ENCODE data around the gene PRICKLE3.
"Not testable (repeated sequence)": the region's sequence is repeated elsewhere in the genome, so short reads cannot be mapped to it uniquely, and the experiment has no call there.

Gene PRICKLE3

GRCh38 chrX:49177338-49177833 lies 8.8 kb downstream of the PRICKLE3 start:
- Mint-ChIP-seq H3K4me3 (no peak overlapping the region), H3K9me3 (peaks cover 26% of the 10 kb centered on the region), H3K27me3 (ENCODE audit: low read depth) (peaks cover 10% of the 10 kb centered on the region), H3K4me1 (no peaks in the 10 kb centered on the region), H3K36me3 (ENCODE audit: low read depth) (peaks cover 34% of the 10 kb centered on the region), H3K27ac (no peak overlapping the region)
- TF ChIP-seq, protein P1, sequence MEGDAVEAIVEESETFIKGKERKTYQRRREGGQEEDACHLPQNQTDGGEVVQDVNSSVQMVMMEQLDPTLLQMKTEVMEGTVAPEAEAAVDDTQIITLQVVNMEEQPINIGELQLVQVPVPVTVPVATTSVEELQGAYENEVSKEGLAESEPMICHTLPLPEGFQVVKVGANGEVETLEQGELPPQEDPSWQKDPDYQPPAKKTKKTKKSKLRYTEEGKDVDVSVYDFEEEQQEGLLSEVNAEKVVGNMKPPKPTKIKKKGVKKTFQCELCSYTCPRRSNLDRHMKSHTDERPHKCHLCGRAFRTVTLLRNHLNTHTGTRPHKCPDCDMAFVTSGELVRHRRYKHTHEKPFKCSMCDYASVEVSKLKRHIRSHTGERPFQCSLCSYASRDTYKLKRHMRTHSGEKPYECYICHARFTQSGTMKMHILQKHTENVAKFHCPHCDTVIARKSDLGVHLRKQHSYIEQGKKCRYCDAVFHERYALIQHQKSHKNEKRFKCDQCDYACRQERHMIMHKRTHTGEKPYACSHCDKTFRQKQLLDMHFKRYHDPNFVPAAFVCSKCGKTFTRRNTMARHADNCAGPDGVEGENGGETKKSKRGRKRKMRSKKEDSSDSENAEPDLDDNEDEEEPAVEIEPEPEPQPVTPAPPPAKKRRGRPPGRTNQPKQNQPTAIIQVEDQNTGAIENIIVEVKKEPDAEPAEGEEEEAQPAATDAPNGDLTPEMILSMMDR (IDR thresholded peaks at IDR 0.05; ENCODE audit: unreplicated experiment in 3 of 3), result no peak

- H3K4me1 Mint-ChIP-seq, result no peaks in the 10 kb centered on the region
- no peak overlapping the region for H3K4me3 Mint-ChIP-seq
- peaks cover 16% of the 10 kb centered on the region for H3K27me3 Mint-ChIP-seq (ENCODE audit: low read depth)
- no peak overlapping the region for H3K27ac Mint-ChIP-seq
- peaks cover 26% of the 10 kb centered on the region for H3K9me3 Mint-ChIP-seq
- TF ChIP-seq, protein P1 (IDR thresholded peaks at IDR 0.05; ENCODE audit: unreplicated experiment in 3 of 3), result no peak
- H3K36me3 Mint-ChIP-seq (ENCODE audit: low read depth), result peaks cover 30% of the 10 kb centered on the region
Measured at GRCh38 chrX:49176421-49177326, 9.5 kb downstream of the PRICKLE3 start.

DNA sequence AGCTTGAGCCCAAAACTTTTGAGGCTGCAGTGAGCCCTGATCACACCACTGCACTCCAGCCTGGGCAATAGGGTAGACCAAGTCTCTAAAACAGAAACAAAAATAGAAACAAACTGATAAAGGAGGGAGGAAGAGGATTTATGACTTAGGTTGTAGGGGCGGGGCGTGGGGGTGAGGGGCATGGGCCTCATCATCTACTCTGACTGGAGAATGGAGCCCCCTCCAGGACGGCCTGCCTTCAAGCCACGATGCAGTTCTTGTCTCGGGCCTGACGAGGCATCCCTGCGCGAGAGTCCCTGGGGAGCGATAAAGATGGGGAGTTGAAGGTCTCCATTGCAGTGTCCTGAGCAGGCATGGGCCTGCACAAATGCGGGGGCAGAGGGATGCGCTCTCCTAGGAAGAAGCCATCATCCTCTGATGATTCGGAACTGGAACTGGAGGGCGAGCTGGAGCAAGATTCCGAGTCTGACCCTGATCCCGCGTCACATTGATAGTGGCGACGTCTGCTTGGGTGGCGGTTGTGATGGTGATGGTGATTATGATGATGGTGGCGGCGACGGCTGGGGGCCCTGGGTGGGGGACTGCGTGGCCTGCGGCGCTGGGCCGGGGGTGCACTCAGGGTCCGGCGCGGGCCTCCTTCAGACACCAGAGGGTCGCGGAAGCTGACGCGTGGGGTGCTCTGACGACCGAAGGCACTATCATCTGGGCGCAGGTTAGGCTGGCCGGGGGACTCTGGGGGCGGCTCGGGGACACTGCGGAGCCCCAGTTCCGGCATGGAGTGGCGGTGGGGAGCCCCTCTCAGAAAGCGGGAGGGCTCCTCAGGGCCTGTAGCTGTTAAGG lies 10.5 kb downstream of the PRICKLE3 start:
- Mint-ChIP-seq H3K27ac (no peak overlapping the region), H3K9me3 (peaks cover 26% of the 10 kb centered on the region), H3K36me3 (ENCODE audit: low read depth) (peaks cover 28% of the 10 kb centered on the region), H3K4me3 (no peak overlapping the region), H3K4me1 (no peaks in the 10 kb centered on the region), H3K27me3 (ENCODE audit: low read depth) (peaks cover 22% of the 10 kb centered on the region)
- TF ChIP-seq, protein P1 (IDR thresholded peaks at IDR 0.05; ENCODE audit: unreplicated experiment in 3 of 3), result no peak

DNA sequence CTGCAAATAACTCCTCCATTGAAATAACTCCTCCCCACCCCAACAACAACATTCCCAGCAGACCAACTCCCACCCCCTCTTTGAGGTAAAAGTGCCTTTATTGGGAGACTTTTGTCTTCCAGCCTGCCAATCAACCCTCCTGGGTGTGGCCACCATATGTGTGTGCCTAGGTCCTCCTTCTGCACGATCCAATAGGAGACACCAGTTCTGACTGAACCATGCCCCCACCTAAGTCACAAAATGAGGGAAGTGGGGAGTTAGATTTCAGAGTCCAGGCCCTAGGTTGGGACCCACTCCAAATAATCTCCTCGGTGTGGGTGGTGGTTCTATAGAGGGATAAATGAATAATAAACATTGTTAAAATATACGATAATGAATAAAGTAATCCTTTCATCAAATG lies 11.4 kb downstream of the PRICKLE3 start:
- Mint-ChIP-seq H3K4me1 (no peaks in the 10 kb centered on the region), H3K27ac (no peak overlapping the region), H3K27me3 (ENCODE audit: low read depth) (peaks cover 26% of the 10 kb centered on the region)

GRCh38 chrX:49173544-49173943 lies 12.6 kb downstream of the PRICKLE3 start:
- H3K9me3 Mint-ChIP-seq, result peaks cover 15% of the 10 kb centered on the region
- H3K4me3 Mint-ChIP-seq, result peak overlapping the region in 2 of 3 experiments; percentile 61 to 72
- not testable (repeated sequence) for H3K4me1 Mint-ChIP-seq, H3K27ac Mint-ChIP-seq
- peaks cover 26% of the 10 kb centered on the region for H3K27me3 Mint-ChIP-seq (ENCODE audit: low read depth)
- H3K36me3 Mint-ChIP-seq (ENCODE audit: low read depth), result peaks cover 15% of the 10 kb centered on the region

More for the DNA sequence above, 11.4 kb downstream of the PRICKLE3 start:
- Mint-ChIP-seq H3K36me3 (ENCODE audit: low read depth) (peaks cover 22% of the 10 kb centered on the region), H3K9me3 (peaks cover 21% of the 10 kb centered on the region), H3K4me3 (peak overlapping the region in 1 of 3 experiments; percentile 31)
- TF ChIP-seq, protein P1 (IDR thresholded peaks at IDR 0.05; ENCODE audit: unreplicated experiment in 3 of 3), result no peak

- TF ChIP-seq, protein P1 (IDR thresholded peaks at IDR 0.05; ENCODE audit: unreplicated experiment in 3 of 3), result no peak
- Mint-ChIP-seq H3K27me3 (ENCODE audit: low read depth) (peaks cover 26% of the 10 kb centered on the region), H3K36me3 (ENCODE audit: low read depth) (peaks cover 11% of the 10 kb centered on the region), H3K27ac (no peak overlapping the region), H3K9me3 (peaks cover 15% of the 10 kb centered on the region), H3K4me1 (peaks cover 6% of the 10 kb centered on the region), H3K4me3 (peak overlapping the region; percentile 70 to 82 (median 81))
Measured at GRCh38 chrX:49172280-49172780, 13.8 kb downstream of the PRICKLE3 start.
